ENCODE results near the gene JARID2. TPM values are rescaled to one million over a fixed set of nuclear protein-coding genes. Genes with fewer than 3 reads are reported as not detected.

The JARID2 gene
- total and polyA plus RNA-seq, 2 of the 13 experiments (the other 11 are each of a cell fraction or from before 2014, with no cell fraction given): 7.5 to 10.3 TPM

- POLR2A ChIA-PET: no interaction called here
- no peak for FAIRE-seq
- WGBS (ENCODE audit: low lambda C conversion rate): 28% methylated on average over 1 of the region's 1 CpG
- BruUV-seq (replicated peaks): no TSS peak
- Histone ChIP-seq H3K27me3 (ENCODE audit: control insufficient read depth in 1 of 2, insufficient read depth in 2 of 2, low read length in 2 of 2) (no peaks in the 10 kb centered on the region), H3K4me1 (ENCODE audit: insufficient read depth, low read length) (peaks cover 28% of the 10 kb centered on the region), H3K27ac (ENCODE audit: extremely low read length, insufficient read depth, low read length) (no peak overlapping the region), H4K20me1 (ENCODE audit: insufficient read depth, low read length) (peaks cover 4% of the 10 kb centered on the region; the same call in 1 of the 2 replicates), H3K4me3 (replicated peaks in 1 of 3; ENCODE audit: insufficient read depth in 1 of 3, low read depth in 2 of 3, low read length in 3 of 3) (no peak overlapping the region), H3K79me2 (ENCODE audit: insufficient read depth, low read length) (peaks cover 7% of the 10 kb centered on the region), H3K9ac (ENCODE audit: insufficient read depth, low read depth, low read length) (no peak overlapping the region), H3K9me3 (ENCODE audit: low read length) (no peaks in the 10 kb centered on the region), H3K36me3 (replicated peaks in 1 of 2; ENCODE audit: control insufficient read depth in 1 of 2, insufficient read depth in 2 of 2, low read length in 2 of 2) (peaks cover 0 to 2% of the 10 kb centered on the region in 2 experiments; a peak in 2 of 5 replicates), H3K4me2 (ENCODE audit: low read depth, low read length) (no peak overlapping the region), H2AFZ (ENCODE audit: low read length) (no peak overlapping the region)
- CTCF ChIA-PET (ENCODE audit: low intra/inter-chr PET ratio, low total read pairs): no interaction called here
- ATAC-seq: no peak
- intact Hi-C loops (cut with micrococcal nuclease; ENCODE audit: unreplicated experiment): no loop called here
- in situ Hi-C loops (cut with HindIII; ENCODE audit: extremely low pct_ligation_motif_present, low pct_unique_long_range_greater_than_20kb): no loop called here
- no peak for DNase-seq (ENCODE audit: low spot score)
- TF ChIP-seq, protein P1, sequence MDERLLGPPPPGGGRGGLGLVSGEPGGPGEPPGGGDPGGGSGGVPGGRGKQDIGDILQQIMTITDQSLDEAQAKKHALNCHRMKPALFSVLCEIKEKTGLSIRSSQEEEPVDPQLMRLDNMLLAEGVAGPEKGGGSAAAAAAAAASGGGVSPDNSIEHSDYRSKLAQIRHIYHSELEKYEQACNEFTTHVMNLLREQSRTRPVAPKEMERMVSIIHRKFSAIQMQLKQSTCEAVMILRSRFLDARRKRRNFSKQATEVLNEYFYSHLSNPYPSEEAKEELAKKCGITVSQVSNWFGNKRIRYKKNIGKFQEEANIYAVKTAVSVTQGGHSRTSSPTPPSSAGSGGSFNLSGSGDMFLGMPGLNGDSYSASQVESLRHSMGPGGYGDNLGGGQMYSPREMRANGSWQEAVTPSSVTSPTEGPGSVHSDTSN (CRISPR knock-in tag; IDR thresholded peaks at IDR 0.05): no peak
- TF ChIP-seq, protein P2, sequence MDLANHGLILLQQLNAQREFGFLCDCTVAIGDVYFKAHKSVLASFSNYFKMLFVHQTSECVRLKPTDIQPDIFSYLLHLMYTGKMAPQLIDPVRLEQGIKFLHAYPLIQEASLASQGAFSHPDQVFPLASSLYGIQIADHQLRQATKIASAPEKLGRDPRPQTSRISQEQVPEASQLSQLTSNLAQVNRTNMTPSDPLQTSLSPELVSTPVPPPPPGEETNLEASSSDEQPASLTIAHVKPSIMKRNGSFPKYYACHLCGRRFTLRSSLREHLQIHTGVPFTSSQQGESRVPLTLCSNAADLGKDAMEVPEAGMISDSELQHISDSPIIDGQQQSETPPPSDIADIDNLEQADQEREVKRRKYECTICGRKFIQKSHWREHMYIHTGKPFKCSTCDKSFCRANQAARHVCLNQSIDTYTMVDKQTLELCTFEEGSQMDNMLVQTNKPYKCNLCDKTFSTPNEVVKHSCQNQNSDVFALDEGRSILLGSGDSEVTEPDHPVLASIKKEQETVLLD (CRISPR knock-in tag; IDR thresholded peaks at IDR 0.05; ENCODE audit: low read depth): no peak
- TF ChIP-seq ZBTB3 (CRISPR knock-in tag; IDR thresholded peaks at IDR 0.05; ENCODE audit: borderline replicate concordance, low read depth): no peak
- no peak for TF ChIP-seq TCF12 (IDR thresholded peaks at IDR 0.05)
- TF ChIP-seq TCF12 (CRISPR knock-in tag; IDR thresholded peaks at IDR 0.05): no peak
- no peak for TF ChIP-seq RARA (CRISPR knock-in tag; IDR thresholded peaks at IDR 0.05)
- TF ChIP-seq ZNF432 (CRISPR knock-in tag; IDR thresholded peaks at IDR 0.05; ENCODE audit: borderline replicate concordance): no peak
- TF ChIP-seq NFE2L2 (IDR thresholded peaks at IDR 0.05; ENCODE audit: low read length): 0 out of 2 replicates have a peak, but pooled peaks have one; percentile 19
These were observed 160.6 kb downstream of the JARID2 start for GRCh38 chr6:15406452-15406851.

Data from HepG2 (cell line).